Breast epithelium (tissue), 3 donors: ENCODE measurements around the gene INHBE.

ENCODE experiments used
- CTCF ChIP-seq, 3 donors: fragments of 450-650 bp; IDR thresholded peaks; one replicate each; pipeline ENCODE4 v1.5.1; 2016 to 2017; ENCODE audit warnings: antibody characterized with exemption in 3 of 3, mild to moderate bottlenecking in 3 of 3, moderate library complexity in 3 of 3
- POLR2A ChIP-seq: fragments of 450-650 bp; IDR thresholded peaks from one replicate; pipeline ENCODE4 v1.6.1; 2016; ENCODE audit warnings: antibody characterized with exemption, mild to moderate bottlenecking, moderate library complexity
- POLR2AphosphoS5 ChIP-seq, 3 donors: sonication (generic); formaldehyde crosslinking; IDR thresholded peaks; one replicate each; pipeline ENCODE4 v1.6.1; 2017; ENCODE audit warnings: antibody characterized with exemption in 3 of 3

GRCh38 chr12:57444744-57445143 lies 10.4 kb upstream of the INHBE start:
- no peak for TF ChIP-seq CTCF (IDR thresholded peaks at IDR 0.05)
- no peak for TF ChIP-seq POLR2A
- no peak for TF ChIP-seq POLR2AphosphoS5 (IDR thresholded peaks at IDR 0.05)
